ENCODE data around the gene SLC5A3.

DNA sequence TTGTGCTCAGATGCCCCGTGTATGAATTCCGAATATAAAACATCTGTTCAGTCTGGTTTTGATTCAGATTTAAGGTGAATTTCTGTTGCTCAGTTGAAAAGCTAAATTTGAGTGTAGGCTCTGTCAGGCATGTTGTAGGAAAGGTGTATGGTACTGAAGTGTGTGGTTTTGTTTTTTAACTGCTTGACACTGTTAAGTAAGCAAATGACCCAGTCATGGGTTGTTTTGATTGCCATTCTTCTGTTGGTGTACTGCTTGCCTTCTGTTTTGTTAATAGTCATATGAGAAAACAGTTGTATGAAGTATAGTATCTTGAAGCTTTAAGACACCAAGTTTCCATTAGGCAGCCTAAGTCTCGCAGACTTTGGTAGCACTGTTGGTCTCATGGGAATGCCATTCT, 10.0 kb downstream of the SLC5A3 start:
- TF ChIP-seq POLR2AphosphoS5 (IDR thresholded peaks at IDR 0.05; ENCODE audit: low read depth, low read length), result no peak
- TF ChIP-seq, protein P1, sequence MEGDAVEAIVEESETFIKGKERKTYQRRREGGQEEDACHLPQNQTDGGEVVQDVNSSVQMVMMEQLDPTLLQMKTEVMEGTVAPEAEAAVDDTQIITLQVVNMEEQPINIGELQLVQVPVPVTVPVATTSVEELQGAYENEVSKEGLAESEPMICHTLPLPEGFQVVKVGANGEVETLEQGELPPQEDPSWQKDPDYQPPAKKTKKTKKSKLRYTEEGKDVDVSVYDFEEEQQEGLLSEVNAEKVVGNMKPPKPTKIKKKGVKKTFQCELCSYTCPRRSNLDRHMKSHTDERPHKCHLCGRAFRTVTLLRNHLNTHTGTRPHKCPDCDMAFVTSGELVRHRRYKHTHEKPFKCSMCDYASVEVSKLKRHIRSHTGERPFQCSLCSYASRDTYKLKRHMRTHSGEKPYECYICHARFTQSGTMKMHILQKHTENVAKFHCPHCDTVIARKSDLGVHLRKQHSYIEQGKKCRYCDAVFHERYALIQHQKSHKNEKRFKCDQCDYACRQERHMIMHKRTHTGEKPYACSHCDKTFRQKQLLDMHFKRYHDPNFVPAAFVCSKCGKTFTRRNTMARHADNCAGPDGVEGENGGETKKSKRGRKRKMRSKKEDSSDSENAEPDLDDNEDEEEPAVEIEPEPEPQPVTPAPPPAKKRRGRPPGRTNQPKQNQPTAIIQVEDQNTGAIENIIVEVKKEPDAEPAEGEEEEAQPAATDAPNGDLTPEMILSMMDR (IDR thresholded peaks at IDR 0.05), result no peak
- TF ChIP-seq, protein P2, sequence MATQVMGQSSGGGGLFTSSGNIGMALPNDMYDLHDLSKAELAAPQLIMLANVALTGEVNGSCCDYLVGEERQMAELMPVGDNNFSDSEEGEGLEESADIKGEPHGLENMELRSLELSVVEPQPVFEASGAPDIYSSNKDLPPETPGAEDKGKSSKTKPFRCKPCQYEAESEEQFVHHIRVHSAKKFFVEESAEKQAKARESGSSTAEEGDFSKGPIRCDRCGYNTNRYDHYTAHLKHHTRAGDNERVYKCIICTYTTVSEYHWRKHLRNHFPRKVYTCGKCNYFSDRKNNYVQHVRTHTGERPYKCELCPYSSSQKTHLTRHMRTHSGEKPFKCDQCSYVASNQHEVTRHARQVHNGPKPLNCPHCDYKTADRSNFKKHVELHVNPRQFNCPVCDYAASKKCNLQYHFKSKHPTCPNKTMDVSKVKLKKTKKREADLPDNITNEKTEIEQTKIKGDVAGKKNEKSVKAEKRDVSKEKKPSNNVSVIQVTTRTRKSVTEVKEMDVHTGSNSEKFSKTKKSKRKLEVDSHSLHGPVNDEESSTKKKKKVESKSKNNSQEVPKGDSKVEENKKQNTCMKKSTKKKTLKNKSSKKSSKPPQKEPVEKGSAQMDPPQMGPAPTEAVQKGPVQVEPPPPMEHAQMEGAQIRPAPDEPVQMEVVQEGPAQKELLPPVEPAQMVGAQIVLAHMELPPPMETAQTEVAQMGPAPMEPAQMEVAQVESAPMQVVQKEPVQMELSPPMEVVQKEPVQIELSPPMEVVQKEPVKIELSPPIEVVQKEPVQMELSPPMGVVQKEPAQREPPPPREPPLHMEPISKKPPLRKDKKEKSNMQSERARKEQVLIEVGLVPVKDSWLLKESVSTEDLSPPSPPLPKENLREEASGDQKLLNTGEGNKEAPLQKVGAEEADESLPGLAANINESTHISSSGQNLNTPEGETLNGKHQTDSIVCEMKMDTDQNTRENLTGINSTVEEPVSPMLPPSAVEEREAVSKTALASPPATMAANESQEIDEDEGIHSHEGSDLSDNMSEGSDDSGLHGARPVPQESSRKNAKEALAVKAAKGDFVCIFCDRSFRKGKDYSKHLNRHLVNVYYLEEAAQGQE (IDR thresholded peaks at IDR 0.05; ENCODE audit: insufficient read depth in 1 of 2, low read depth in 2 of 2, low read length in 1 of 2), result no peak
